ENCODE results near the gene ITSN2.

GRCh38 chr2:24239553-24239952, 120.8 kb downstream of the ITSN2 start:
- no peak for TF ChIP-seq CTCF (IDR thresholded peaks at IDR 0.05)
- no peak for TF ChIP-seq CDX4 (CRISPR knock-in tag; IDR thresholded peaks at IDR 0.05; ENCODE audit: borderline replicate concordance)
- no peak for TF ChIP-seq ATF2 (CRISPR knock-in tag; IDR thresholded peaks at IDR 0.05; ENCODE audit: borderline replicate concordance, low read depth)
- TF ChIP-seq CREM (CRISPR knock-in tag; IDR thresholded peaks at IDR 0.05), result no peak
- no peak for TF ChIP-seq ZBTB21 (CRISPR knock-in tag; IDR thresholded peaks at IDR 0.05; ENCODE audit: borderline replicate concordance)
- TF ChIP-seq RELA (CRISPR knock-in tag; IDR thresholded peaks at IDR 0.05; ENCODE audit: borderline replicate concordance), result no peak
- no peak for TF ChIP-seq NFE2L1 (CRISPR knock-in tag; IDR thresholded peaks at IDR 0.05)
- no peak for TF ChIP-seq ATF1 (CRISPR knock-in tag; IDR thresholded peaks at IDR 0.05)
- TF ChIP-seq MAX (CRISPR knock-in tag; IDR thresholded peaks at IDR 0.05), result no peak
- no peak for TF ChIP-seq SP1 (CRISPR knock-in tag; conservative IDR thresholded peaks at IDR 0.05)
- TF ChIP-seq ZNF416 (CRISPR knock-in tag; IDR thresholded peaks at IDR 0.05), result no peak

Measured in WTC11 (cell line).